NT2/D1 (cell line): ENCODE data around the gene NFATC2IP.
"Not testable (repeated sequence)": the region's sequence is repeated elsewhere in the genome, so short reads cannot be mapped to it uniquely, and the experiment has no call there.

Experiments used
- DNase-seq: peaks from one replicate; pipeline ENCODE4 v3.0.0-alpha.2; 2011; ENCODE audit warnings: low read depth, low spot score
- H3K27me3 ChIP-seq: 2 replicates; pipeline ENCODE4 v1.6.0; 2011; ENCODE audit warnings: mild to moderate bottlenecking; ENCODE audit not compliant: insufficient read length, insufficient read depth
- H3K36me3 ChIP-seq: 2 replicates; pipeline ENCODE4 v1.6.1; 2011; ENCODE audit warnings: mild to moderate bottlenecking, low read length, mixed read lengths; ENCODE audit not compliant: insufficient read depth, insufficient read length
- H3K4me1 ChIP-seq: 2 replicates; pipeline ENCODE4 v1.5.1; 2011; ENCODE audit not compliant: insufficient read depth, insufficient read length
- H3K4me3 ChIP-seq: 2 replicates; pipeline ENCODE4 v1.5.1; 2011; ENCODE audit warnings: low read depth; ENCODE audit not compliant: insufficient read length
- H3K9ac ChIP-seq: 2 replicates; pipeline ENCODE4 v1.6.0; 2011; ENCODE audit warnings: low read depth; ENCODE audit not compliant: insufficient read length
- H3K9me3 ChIP-seq: 2 replicates; pipeline ENCODE4 v1.5.1; 2011; ENCODE audit warnings: mild to moderate bottlenecking, low read length; ENCODE audit not compliant: insufficient read depth
- SUZ12 ChIP-seq: IDR thresholded peaks from 2 replicates; pipeline ENCODE4 v1.6.1; 2011; ENCODE audit not compliant: insufficient read length, insufficient read depth; ENCODE audit errors: extremely low read depth
- YY1 ChIP-seq: IDR thresholded peaks from 2 replicates; pipeline ENCODE4 v1.6.1; 2011; ENCODE audit not compliant: insufficient read length, insufficient read depth
- ZNF274 ChIP-seq: IDR thresholded peaks from 2 replicates; pipeline ENCODE4 v1.6.1; 2011; ENCODE audit warnings: mild to moderate bottlenecking, low read depth, low read length

Gene NFATC2IP

DNA sequence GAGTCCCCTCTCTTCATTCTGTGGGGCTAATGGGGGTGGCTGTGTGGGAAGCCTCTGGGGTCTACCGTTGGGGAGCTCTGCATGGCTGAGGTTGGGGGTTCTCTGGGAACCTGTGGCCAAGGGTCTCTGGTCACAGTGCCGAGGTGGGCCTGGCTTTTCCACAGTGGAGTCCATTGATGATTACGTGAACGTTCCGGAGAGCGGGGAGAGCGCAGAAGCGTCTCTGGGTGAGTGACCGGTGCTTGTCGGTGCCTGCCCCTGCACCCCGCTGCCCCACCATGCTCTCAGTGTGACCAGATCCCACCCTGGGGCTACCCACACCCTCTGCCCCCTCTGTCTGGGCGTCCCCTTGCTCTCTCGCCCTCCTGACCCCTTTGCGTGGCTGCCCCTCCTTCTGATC, 38.6 kb downstream of the NFATC2IP start:
- no peak for TF ChIP-seq YY1
- TF ChIP-seq ZNF274, result no peak
- no peak for TF ChIP-seq SUZ12
- Histone ChIP-seq H3K4me1 (no peaks in the 10 kb centered on the region), H3K9ac (no peak overlapping the region)

DNA sequence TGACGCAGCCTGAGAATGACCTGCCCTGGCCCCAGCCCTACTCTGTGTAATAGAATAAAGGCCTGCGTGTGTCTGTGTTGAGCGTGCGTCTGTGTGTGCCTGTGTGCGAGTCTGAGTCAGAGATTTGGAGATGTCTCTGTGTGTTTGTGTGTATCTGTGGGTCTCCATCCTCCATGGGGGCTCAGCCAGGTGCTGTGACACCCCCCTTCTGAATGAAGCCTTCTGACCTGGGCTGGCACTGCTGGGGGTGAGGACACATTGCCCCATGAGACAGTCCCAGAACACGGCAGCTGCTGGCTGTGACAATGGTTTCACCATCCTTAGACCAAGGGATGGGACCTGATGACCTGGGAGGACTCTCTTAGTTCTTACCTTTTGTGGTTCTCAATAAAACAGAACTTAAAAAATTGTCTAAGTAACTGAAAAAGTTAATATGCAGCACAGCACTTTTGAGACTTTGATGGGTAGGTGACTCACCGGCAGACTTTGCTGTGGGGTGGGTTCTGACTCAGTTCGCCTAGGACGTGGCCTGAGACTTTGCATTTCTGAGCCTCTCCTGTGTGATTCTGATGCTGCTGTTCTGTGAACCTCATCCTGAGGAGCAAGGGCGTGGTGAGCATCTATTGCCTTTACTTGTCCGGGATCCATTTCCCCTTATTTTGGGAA, 39.8 kb downstream of the NFATC2IP start:
- TF ChIP-seq SUZ12, result no peak
- no peak for TF ChIP-seq YY1
- no peak for TF ChIP-seq ZNF274
- peaks cover 44% of the 10 kb centered on the region for H3K36me3 ChIP-seq
- no peaks in the 10 kb centered on the region for H3K9me3 ChIP-seq
- no peak overlapping the region for H3K4me3 ChIP-seq
- H3K27me3 ChIP-seq, result no peaks in the 10 kb centered on the region
- DNase-seq, result no peak
- H3K4me1 ChIP-seq, result no peaks in the 10 kb centered on the region
- no peak overlapping the region for H3K9ac ChIP-seq

More for the DNA sequence above, 38.6 kb downstream of the NFATC2IP start:
- no peak for DNase-seq
- Histone ChIP-seq H3K4me3 (no peak overlapping the region), H3K36me3 (peaks cover 49% of the 10 kb centered on the region), H3K27me3 (no peaks in the 10 kb centered on the region), H3K9me3 (no peaks in the 10 kb centered on the region)

DNA sequence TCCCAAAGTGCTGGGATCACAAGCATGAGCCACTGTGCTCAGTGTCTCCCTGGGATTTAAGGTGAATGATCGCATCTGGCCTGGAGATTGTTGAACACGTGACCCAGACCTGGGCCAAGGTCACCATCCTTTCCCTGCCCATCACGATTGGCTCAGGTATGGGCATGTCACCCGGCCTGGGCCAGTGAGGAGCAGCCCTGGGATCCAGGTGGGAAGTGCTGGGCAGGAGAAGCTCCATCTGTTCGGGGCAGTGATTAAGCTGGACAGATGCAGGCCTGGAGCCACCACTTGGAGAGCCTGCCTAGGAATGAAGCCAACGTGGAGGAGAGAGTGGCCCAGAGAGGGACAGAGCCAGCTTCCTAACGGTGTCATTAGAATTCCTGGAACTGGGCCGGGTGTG, 41.0 kb downstream of the NFATC2IP start:
- TF ChIP-seq ZNF274 (no peak), YY1 (no peak), SUZ12 (no peak)
- Histone ChIP-seq H3K9ac (no peak overlapping the region), H3K4me3 (no peak overlapping the region), H3K36me3 (peaks cover 32% of the 10 kb centered on the region), H3K27me3 (no peaks in the 10 kb centered on the region), H3K9me3 (no peaks in the 10 kb centered on the region), H3K4me1 (no peaks in the 10 kb centered on the region)
- DNase-seq, result no peak

DNA sequence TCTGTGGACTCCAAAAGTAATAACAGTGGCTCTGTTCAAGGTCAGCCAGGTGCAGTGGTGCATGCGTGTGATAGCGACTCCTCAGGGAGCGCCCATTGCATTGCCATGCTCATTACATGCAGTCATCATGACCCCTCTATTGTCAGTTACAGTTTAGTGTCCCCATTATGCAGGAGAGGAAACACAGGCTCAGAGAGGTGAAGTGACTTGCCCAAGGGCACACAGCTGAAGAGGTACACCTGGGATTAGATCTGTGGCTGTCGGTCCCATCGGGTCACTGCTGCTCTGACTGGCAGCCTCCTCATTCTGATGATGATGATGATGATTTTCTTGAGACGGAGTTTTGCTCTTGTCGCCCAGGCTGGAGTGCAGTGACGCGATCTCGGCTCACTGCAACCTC, 41.8 kb downstream of the NFATC2IP start:
- Histone ChIP-seq H3K4me1 (no peaks in the 10 kb centered on the region), H3K9ac (no peak overlapping the region), H3K36me3 (peaks cover 26% of the 10 kb centered on the region), H3K4me3 (no peak overlapping the region), H3K9me3 (no peaks in the 10 kb centered on the region), H3K27me3 (no peaks in the 10 kb centered on the region)
- DNase-seq, result no peak
- no peak for TF ChIP-seq YY1
- no peak for TF ChIP-seq SUZ12
- TF ChIP-seq ZNF274, result no peak

DNA sequence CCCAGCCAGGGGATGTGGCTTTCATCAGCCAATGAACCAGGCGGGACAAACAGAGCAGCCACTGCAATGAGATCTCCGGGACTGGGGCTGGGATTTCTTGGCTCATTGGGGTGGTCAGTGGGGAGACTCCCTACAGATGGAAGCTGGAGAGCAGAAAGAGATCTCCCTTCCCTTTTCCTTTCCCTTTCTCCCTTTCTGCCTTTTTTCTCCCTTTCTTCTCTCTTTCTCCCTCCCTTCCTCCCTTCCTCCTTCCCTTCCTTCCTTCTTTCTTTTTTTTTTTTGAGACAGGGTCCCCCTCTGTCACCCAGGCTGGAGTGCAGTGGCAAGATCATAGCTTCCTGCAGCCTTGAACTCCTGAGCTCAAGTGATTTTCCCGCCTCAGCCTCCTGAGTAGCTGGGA, 48.1 kb downstream of the NFATC2IP start:
- no peaks in the 10 kb centered on the region for H3K4me1 ChIP-seq
- H3K4me3 ChIP-seq, result no peak overlapping the region
- H3K27me3 ChIP-seq, result no peaks in the 10 kb centered on the region
- H3K9me3 ChIP-seq, result no peaks in the 10 kb centered on the region
- TF ChIP-seq SUZ12, result no peak
- TF ChIP-seq YY1, result no peak
- TF ChIP-seq ZNF274, result no peak
- no peak for DNase-seq
- H3K36me3 ChIP-seq, result no peaks in the 10 kb centered on the region
- H3K9ac ChIP-seq, result no peak overlapping the region

DNA sequence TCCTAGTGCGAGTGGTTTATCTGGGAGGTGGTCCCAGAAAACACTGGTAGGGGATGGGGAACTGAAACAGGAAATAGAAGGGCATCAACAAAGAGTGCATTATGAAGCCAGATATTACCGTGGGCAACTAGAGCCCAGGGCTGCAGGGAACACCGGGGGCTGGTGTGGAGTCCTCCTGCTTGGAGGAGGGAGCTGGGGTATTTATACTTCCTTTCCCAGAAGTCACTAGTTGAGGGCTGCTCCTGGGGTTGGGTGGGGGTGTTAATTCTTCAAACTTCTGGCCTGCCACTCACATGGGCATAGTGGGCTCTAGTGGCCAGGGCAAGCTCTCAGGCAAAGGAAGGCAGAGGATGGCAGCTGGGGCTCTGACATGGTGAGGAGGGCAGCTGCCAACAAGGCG, 48.8 kb downstream of the NFATC2IP start:
- Histone ChIP-seq H3K27me3 (no peaks in the 10 kb centered on the region), H3K9ac (no peak overlapping the region), H3K4me3 (no peak overlapping the region), H3K4me1 (no peaks in the 10 kb centered on the region), H3K36me3 (no peaks in the 10 kb centered on the region), H3K9me3 (no peaks in the 10 kb centered on the region)
- DNase-seq, result no peak
- TF ChIP-seq ZNF274 (no peak), SUZ12 (no peak), YY1 (no peak)

DNA sequence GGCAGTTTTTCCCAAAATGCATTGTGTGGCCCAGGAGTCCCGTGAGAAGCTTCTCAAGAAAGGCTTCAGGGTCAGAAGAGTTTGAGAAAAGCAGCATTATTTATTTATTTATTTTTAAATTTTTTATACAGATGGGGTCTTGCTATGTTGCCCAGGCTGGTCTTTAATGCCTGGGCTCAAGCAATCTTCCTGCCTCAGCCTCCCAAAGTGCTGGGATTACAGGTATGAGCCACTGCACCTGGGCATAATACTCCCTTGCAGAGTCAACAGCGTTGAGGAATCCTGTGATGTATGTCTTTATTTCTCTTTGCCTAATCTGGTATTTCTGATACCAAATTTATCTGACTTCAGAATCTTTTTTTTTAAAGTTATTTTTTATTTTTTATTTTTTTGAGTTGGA, 49.3 kb downstream of the NFATC2IP start:
- TF ChIP-seq SUZ12 (no peak), YY1 (no peak), ZNF274 (no peak)
- no peaks in the 10 kb centered on the region for H3K36me3 ChIP-seq
- H3K27me3 ChIP-seq, result no peaks in the 10 kb centered on the region
- H3K4me1 ChIP-seq, result no peaks in the 10 kb centered on the region
- no peaks in the 10 kb centered on the region for H3K9me3 ChIP-seq
- H3K4me3 ChIP-seq, result no peak overlapping the region
- H3K9ac ChIP-seq, result no peak overlapping the region
- DNase-seq, result no peak

DNA sequence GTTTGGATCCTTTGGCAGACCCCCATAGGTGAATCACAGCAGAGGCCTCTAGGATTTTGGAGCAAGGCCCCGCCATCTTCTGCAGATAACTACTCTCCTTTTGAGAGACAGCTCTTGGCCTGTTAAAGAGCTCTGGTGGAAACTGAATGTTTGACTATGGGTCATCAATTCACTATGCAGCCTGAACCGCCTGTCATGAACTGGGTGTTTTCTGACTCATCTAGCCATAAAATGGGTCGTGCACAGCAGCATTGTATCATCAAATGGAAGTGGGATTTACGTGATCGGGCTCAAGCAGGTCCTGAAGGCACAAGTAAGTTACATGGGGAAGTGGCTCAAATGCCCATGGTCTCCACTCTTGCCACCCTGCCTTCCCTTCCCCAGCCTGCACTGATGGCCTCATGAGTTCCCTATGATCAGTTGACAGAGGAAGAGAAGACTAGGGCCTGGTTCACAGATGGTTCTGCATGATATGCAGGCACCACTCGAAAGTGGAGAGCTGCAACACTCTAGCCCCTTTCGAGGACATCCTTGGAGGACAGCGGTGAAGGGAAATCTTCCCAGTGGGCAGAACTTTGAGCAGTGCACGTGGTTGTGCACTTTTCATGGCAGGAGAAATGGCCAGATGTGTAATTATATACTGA, 53.9 kb downstream of the NFATC2IP start:
- H3K9me3 ChIP-seq, H3K27me3 ChIP-seq, DNase-seq, H3K9ac ChIP-seq, H3K4me3 ChIP-seq, H3K36me3 ChIP-seq, H3K4me1 ChIP-seq: not testable (repeated sequence)
